Kidney (tissue), 14 donors: ENCODE results near the gene SPTLC2. TPM values are rescaled to one million over a fixed set of nuclear protein-coding genes. Genes with fewer than 3 reads are reported as not detected.

Experiments
- DNase-seq, 5 donors: peaks; one replicate each; pipeline ENCODE4 v3.0.0-alpha.2; 2013 to 2020
- FAIRE-seq: peaks from 2 replicates; lab custom pipeline; 2012; peaks lifted over from hg19 to GRCh38; lab: Jason Lieb, UNC
- H3K27ac ChIP-seq, 2 donors: one replicate each; pipeline ENCODE4 v1.7.0; 2013; ENCODE audit warnings: low read depth in 2 of 2, low read length in 2 of 2, inconsistent platforms in 1 of 2
- H3K27me3 ChIP-seq: one replicate; pipeline ENCODE4 v1.7.1; 2013; ENCODE audit warnings: low read length, inconsistent platforms; ENCODE audit not compliant: control insufficient read depth, insufficient read depth
- H3K36me3 ChIP-seq, 3 donors: one replicate each; pipeline versions ENCODE4 v1.7.0 to v1.7.1; 2013; ENCODE audit warnings: low read length in 3 of 3, control low read depth in 1 of 3, inconsistent platforms in 1 of 3; ENCODE audit not compliant: insufficient read depth in 3 of 3, control insufficient read depth in 2 of 3
- H3K4me1 ChIP-seq, 3 donors: one replicate each; pipeline versions ENCODE4 v1.7.0 to v1.7.1; 2013; ENCODE audit warnings: low read length in 3 of 3, inconsistent platforms in 1 of 3, low read depth in 1 of 3; ENCODE audit not compliant: control insufficient read depth in 2 of 3, insufficient read depth in 2 of 3
- H3K4me3 ChIP-seq, 3 donors: one replicate each; pipeline versions ENCODE4 v1.7.0 to v1.8.1; 2013; ENCODE audit warnings: low read length in 3 of 3, control low read depth in 1 of 3, inconsistent platforms in 1 of 3
- H3K9ac ChIP-seq, 3 donors: one replicate each; pipeline versions ENCODE4 v1.7.0 to v1.7.1; 2013; ENCODE audit warnings: low read length in 3 of 3, control low read depth in 1 of 3, inconsistent platforms in 1 of 3
- H3K9me3 ChIP-seq, 3 donors: one replicate each; pipeline versions ENCODE4 v1.7.0 to v1.7.1; 2013; ENCODE audit warnings: low read length in 3 of 3, control low read depth in 1 of 3, inconsistent platforms in 1 of 3; ENCODE audit not compliant: control insufficient read depth in 2 of 3, insufficient read depth in 1 of 3
- CTCF ChIP-seq: IDR thresholded peaks from 3 replicates; pipeline ENCODE4 v1.5.1; 2012; ENCODE audit warnings: mild to moderate bottlenecking, moderate library complexity, borderline replicate concordance; ENCODE audit not compliant: insufficient read depth; ENCODE audit errors: extremely low read depth
- intact Hi-C: fragments of 100-400 bp; cut with DNase I; formaldehyde crosslinking; loops from one replicate; pipeline ENCODE4 v1.11.1; 2022
- polyA plus RNA-seq: library from polyadenylated mRNA; stranded (reverse); fragments of 350-450 nt; fragmentation: Illumina TruSeq; extraction: RNeasy Lipid Tissue Mini Kit (QIAGEN cat#74804); gene quantifications from one replicate; pipeline ENCODE4 v1.2.3, GENCODE V29; 2014; ENCODE audit warnings: low read depth, low replicate concordance; ENCODE audit not compliant: insufficient read depth
- total RNA-seq: library from RNA; stranded (reverse); fragmentation: NEBNext Ultra II Directional; extraction: Animal tissue kit (Norgen Biotek cat#: 25700); gene quantifications from one replicate; pipeline ENCODE4 v1.2.1, GENCODE V29; 2021
- donor health status: control.
- donor health status: control.
- donor health status: control.
- donor health status: control.
- donor health status: control.
- donor health status: DM: yes; HTN: yes; CAD: no.
- donor health status: Normal renal cell carcinoma (clear cell type).

Gene SPTLC2
- total and polyA plus RNA-seq, 2 donors from 2014 or later, result 17.0 to 66.1 TPM

DNA sequence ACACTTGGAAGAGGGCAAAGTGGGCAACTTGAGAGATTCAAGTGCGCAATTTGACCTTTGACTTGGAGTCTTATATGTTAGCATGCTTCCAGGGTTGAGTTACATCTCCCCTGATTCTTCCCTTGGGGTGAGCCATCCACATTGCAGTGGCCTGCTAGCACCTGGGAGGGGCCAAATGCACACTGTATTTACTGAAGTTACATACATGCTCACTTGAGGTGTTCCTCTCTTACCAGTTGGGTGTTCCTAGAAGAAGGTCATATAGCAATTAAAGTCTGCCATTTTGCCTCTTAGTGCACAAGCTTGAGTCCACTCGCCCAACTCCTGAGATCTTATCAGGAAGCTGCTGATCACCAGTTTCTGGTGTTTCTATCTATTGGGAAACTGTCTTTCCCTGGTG is 13.7 kb upstream of the SPTLC2 start:
- TF ChIP-seq CTCF, result no peak
- no peaks in the 10 kb centered on the region for H3K4me1 ChIP-seq
- FAIRE-seq, result no peak

DNA sequence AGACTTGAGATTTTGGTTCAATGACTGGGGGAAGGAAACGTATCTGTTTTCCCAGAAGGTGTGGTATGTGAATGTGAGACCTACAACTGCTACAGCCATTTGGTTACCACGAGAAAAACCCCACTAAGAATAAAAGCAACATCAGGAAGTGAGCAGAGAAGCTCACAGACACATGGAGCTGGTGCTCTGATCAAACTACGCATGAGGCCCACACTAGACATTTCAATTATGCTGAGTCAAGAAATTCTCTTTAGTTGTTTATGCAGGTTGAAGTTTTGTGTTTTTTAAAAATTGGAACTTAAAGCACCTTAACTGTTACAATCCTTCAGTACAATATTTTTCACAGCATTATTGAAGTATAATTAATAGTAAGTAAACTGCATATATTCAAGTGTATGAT is 8.9 kb upstream of the SPTLC2 start:
- Histone ChIP-seq H3K9me3 (no peaks in the 10 kb centered on the region), H3K27me3 (no peaks in the 10 kb centered on the region), H3K27ac (no peak overlapping the region), H3K36me3 (no peaks in the 10 kb centered on the region), H3K4me3 (no peak overlapping the region), H3K4me1 (no peaks in the 10 kb centered on the region), H3K9ac (no peak overlapping the region)
- no peak for TF ChIP-seq CTCF
- intact Hi-C loops, result no loop called here
- FAIRE-seq (no peak), DNase-seq (no peak)

More for the DNA sequence above, 13.7 kb upstream of the SPTLC2 start:
- Histone ChIP-seq H3K9ac (no peak overlapping the region), H3K27me3 (no peaks in the 10 kb centered on the region), H3K4me3 (no peak overlapping the region), H3K27ac (no peak overlapping the region), H3K36me3 (no peaks in the 10 kb centered on the region), H3K9me3 (no peaks in the 10 kb centered on the region)
- no peak for DNase-seq
- intact Hi-C loops, result no loop called here

- Histone ChIP-seq H3K27ac (no peak overlapping the region), H3K4me3 (no peak overlapping the region), H3K9me3 (no peaks in the 10 kb centered on the region), H3K27me3 (no peaks in the 10 kb centered on the region), H3K36me3 (no peaks in the 10 kb centered on the region), H3K4me1 (no peaks in the 10 kb centered on the region), H3K9ac (no peak overlapping the region)
- DNase-seq (no peak), FAIRE-seq (no peak)
- TF ChIP-seq CTCF, result no peak
- intact Hi-C loops, result no loop called here
Observed at GRCh38 chr14:77623201-77623600, 6.8 kb upstream of the SPTLC2 start.

GRCh38 chr14:77622366-77622961 is 6.0 kb upstream of the SPTLC2 start:
- no peak overlapping the region for H3K9ac ChIP-seq
- no peaks in the 10 kb centered on the region for H3K36me3 ChIP-seq
- no peak for TF ChIP-seq CTCF
- intact Hi-C loops, result no loop called here
- DNase-seq (peak in 3 of 5 donors; percentile 18 to 76 (median 51)), FAIRE-seq (no peak)
- no peaks in the 10 kb centered on the region for H3K27me3 ChIP-seq
- H3K27ac ChIP-seq, result no peak overlapping the region
- no peak overlapping the region for H3K4me3 ChIP-seq
- peaks cover 0 to 1% (median 0%) of the 10 kb centered on the region in 3 donors for H3K4me1 ChIP-seq
- no peaks in the 10 kb centered on the region for H3K9me3 ChIP-seq
